ENCODE results near the gene GRK6. TPM values are rescaled to one million over a fixed set of nuclear protein-coding genes. Genes with fewer than 3 reads are reported as not detected.

The GRK6 gene
- total RNA-seq, 4 donors from 2014 or later = 29.1 to 44.7 (median 36.3) TPM

DNA sequence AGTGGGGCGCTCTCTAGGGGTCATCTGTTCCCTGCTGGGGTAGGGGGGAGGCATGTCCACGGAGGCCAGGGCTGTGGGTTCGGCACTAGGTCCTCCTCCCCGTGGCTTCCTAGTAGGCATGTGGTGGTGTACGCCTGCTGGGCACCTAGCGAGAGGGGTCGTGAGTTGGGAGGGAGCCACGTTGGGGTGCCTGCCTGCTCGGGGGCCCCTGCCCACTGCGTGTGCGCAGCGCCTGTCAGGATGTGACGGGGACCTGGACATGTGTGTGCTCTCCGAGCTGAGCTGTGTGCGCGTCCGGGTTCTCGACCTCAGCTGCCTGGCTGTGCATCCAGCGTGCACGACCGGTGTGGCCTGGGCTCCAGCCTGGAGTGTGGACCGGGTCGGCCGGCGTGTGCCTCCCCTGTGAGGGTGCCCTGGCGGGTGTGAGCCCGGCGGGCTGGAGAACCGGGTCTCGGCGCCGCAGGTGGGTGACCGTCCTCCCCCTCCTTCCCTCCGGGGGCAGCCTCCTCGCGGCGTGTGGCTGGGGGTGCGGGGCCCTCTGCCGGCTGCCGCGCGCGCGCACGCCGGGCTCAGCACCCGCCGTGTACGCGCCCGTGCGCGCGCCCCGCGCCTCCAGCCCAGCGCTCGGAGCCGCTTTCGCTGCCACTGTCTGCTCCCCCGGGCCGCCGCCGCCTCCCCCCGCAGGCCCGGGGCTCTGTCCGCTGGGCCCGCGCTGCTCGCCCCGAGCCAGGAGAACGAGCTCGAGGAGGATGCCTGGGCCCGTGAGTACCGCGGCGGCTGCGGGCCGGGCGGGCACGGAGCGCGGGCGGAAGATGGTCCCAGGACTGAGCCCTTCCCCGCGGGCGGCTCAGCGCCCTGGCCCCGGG, 20.0 kb downstream of the GRK6 start, which contains the start of gene PRR7:
Gene PRR7 (plus strand): TSS at position 615 of the 866 bp plus-strand sequence. CDS start 8,254 bp downstream, outside the sequence.
- no peaks in the 10 kb centered on the region for H3K9me3 ChIP-seq
- no peak for DNase-seq (ENCODE audit: extremely low spot score)
- whole genome bisulfite sequencing = no CpG with 5 or more reads among the region's 89 CpGs
- peaks cover 0 to 52% (median 9%) of the 10 kb centered on the region in 4 donors for H3K27me3 ChIP-seq
- H3K4me3 ChIP-seq = peak within 1 kb of the TSS; percentile 60 to 67 (median 65)
- H3K36me3 ChIP-seq = peaks cover 4 to 14% (median 9%) of the 10 kb centered on the region in 4 donors
- TF ChIP-seq EP300 (IDR thresholded peaks at IDR 0.05) (no peak), POLR2AphosphoS5 (IDR thresholded peaks at IDR 0.05) (peak in 1 of 2 donors; percentile 23)
- TF ChIP-seq, protein P1, sequence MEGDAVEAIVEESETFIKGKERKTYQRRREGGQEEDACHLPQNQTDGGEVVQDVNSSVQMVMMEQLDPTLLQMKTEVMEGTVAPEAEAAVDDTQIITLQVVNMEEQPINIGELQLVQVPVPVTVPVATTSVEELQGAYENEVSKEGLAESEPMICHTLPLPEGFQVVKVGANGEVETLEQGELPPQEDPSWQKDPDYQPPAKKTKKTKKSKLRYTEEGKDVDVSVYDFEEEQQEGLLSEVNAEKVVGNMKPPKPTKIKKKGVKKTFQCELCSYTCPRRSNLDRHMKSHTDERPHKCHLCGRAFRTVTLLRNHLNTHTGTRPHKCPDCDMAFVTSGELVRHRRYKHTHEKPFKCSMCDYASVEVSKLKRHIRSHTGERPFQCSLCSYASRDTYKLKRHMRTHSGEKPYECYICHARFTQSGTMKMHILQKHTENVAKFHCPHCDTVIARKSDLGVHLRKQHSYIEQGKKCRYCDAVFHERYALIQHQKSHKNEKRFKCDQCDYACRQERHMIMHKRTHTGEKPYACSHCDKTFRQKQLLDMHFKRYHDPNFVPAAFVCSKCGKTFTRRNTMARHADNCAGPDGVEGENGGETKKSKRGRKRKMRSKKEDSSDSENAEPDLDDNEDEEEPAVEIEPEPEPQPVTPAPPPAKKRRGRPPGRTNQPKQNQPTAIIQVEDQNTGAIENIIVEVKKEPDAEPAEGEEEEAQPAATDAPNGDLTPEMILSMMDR (IDR thresholded peaks at IDR 0.05) = peak in 1 of 3 experiments; percentile 30
- intact Hi-C loops (cut with DNase I) = no loop called here
- H3K27ac ChIP-seq (replicated peaks in 1 of 4) = peak within 1 kb of the TSS in 1 of 4 donors; percentile 14
- peaks cover 22 to 32% (median 29%) of the 10 kb centered on the region in 4 donors for H3K4me1 ChIP-seq

DNA sequence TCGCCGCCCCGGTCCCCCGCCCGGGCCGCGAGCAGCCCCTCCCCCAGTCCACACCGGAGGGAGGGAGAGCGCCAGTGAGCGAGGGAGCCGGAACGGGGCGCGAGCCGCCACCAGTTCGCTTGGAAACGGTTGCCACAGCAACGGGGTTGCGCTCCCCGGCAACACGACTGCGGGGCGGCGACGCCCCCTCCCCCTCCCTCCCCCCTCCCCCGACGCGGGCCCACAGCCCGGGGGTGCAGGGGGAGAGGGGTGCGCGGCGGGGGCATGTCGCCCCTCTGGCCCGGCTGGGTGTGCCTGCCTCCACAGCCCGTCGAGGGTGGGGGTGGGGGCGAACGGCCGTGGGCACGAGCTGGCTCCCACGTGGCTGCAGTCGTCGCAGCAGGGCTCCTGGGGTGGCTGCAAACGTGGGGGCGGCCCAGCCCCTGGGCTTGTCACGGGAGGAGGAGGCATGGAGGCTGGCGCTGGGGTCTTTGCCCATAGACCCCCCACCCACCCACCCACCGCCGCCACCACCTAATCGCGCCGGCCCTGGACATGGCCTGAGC, 20.7 kb downstream of the GRK6 start:
- intact Hi-C loops (cut with DNase I) = no loop called here
- Histone ChIP-seq H3K27ac (replicated peaks in 1 of 4) (peak overlapping the region in 1 of 4 donors; percentile 14), H3K36me3 (peaks cover 0 to 7% (median 2%) of the 10 kb centered on the region in 4 donors), H3K27me3 (peaks cover 0 to 60% (median 9%) of the 10 kb centered on the region in 4 donors), H3K4me1 (peaks cover 22 to 32% (median 29%) of the 10 kb centered on the region in 4 donors), H3K9me3 (no peaks in the 10 kb centered on the region), H3K4me3 (peak overlapping the region; percentile 60 to 67 (median 65))
- no peak for DNase-seq (ENCODE audit: extremely low spot score)
- WGBS = no CpG with 5 or more reads among the region's 52 CpGs
- TF ChIP-seq POLR2A (IDR thresholded peaks at IDR 0.05; ENCODE audit: low read depth) (no peak), EP300 (IDR thresholded peaks at IDR 0.05) (no peak), POLR2AphosphoS5 (IDR thresholded peaks at IDR 0.05) (no peak)
- TF ChIP-seq, protein P1 (IDR thresholded peaks at IDR 0.05) = no peak

DNA sequence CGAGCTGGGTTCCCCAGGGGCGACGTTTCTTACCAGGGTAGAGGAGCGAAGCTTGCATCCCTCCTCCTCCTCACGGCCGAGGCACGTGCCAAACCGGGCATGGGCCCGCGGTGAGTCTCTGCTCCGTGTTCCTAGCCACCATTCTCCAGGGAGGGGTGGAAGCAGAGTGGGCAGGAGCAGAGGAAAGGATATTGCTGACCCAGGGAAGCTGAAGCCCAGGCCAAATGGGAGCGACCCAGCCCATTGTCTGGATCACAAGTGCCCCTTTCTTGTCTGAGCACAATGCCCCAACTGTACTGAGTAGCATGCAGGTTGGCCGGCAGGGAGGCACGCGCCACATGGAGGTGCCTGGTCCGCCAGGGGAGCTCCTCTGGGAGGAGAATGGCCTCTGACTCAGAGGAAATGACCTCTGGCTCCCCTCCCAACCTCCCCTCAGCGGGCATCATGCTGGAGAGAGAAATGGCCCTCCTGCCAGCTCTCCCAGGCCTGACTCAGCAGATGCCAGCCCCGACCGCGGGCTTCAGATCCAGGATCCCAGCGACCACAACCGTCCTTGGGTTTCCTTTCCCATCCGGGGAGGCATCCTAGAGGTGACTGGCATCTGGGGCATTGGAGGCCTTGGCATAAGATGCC, 21.3 kb downstream of the GRK6 start:
- intact Hi-C loops (cut with DNase I) = no loop called here
- TF ChIP-seq POLR2A (IDR thresholded peaks at IDR 0.05; ENCODE audit: low read depth) (no peak), EP300 (IDR thresholded peaks at IDR 0.05) (no peak), POLR2AphosphoS5 (IDR thresholded peaks at IDR 0.05) (peak in 1 of 2 donors; percentile 53)
- Histone ChIP-seq H3K4me1 (peaks cover 22 to 32% (median 29%) of the 10 kb centered on the region in 4 donors), H3K36me3 (peaks cover 0 to 2% (median 0%) of the 10 kb centered on the region in 4 donors), H3K27me3 (peaks cover 0 to 65% (median 9%) of the 10 kb centered on the region in 4 donors), H3K27ac (replicated peaks in 1 of 4) (no peak overlapping the region), H3K4me3 (peak overlapping the region; percentile 60 to 67 (median 65)), H3K9me3 (no peaks in the 10 kb centered on the region)
- no peak for DNase-seq (ENCODE audit: extremely low spot score)
- WGBS = 33% methylated on average over 1 of the region's 23 CpGs

DNA sequence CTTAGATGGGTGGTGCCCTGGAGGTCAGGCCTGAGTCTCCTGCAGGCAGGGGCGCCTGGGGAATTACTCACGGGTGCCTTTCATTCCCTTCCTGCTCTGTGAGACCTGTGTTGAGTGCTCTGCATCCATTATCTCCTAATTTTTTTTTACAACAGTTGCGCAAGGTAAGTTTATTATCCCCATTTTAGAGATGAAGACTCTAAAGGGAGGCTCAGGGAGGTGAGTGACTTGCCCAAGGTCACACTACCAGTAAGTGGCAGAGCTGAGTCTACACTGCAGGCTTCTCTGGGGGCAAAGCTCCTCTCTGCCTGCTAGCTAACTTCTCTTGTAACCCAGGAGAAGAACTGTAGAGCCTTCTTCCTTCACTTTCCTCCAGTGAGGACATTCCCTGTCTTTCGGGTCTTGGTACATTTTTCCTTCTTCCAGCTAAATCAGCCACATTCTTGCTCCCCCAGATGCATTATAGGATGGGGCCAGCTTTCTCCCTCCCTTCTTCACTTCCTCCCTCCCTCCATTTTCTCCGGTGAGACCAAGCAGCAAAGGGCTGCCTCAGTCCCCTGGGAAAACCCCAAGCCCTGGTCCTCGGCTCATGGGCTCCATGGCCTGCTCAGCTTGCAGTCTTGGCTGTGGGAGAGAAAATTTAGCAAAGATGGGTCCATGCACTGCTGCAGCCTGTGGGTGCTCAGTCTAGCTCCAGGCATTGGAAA, 21.9 kb downstream of the GRK6 start:
- H3K9me3 ChIP-seq = no peaks in the 10 kb centered on the region
- intact Hi-C loops (cut with DNase I) = no loop called here
- no peak overlapping the region for H3K4me3 ChIP-seq
- DNase-seq (ENCODE audit: extremely low spot score) = no peak
- WGBS = 73% methylated on average over 6 of the region's 6 CpGs
- no peak overlapping the region for H3K27ac ChIP-seq (replicated peaks in 1 of 4)
- TF ChIP-seq, protein P1 (IDR thresholded peaks at IDR 0.05) = no peak
- TF ChIP-seq EP300 (IDR thresholded peaks at IDR 0.05) = no peak
- TF ChIP-seq POLR2A (IDR thresholded peaks at IDR 0.05; ENCODE audit: low read depth) = no peak
- no peak for TF ChIP-seq POLR2AphosphoS5 (IDR thresholded peaks at IDR 0.05)
- peaks cover 22 to 33% (median 30%) of the 10 kb centered on the region in 4 donors for H3K4me1 ChIP-seq
- no peaks in the 10 kb centered on the region for H3K36me3 ChIP-seq
- H3K27me3 ChIP-seq = peaks cover 0 to 70% (median 9%) of the 10 kb centered on the region in 4 donors
